ENCODE measurements around the gene DNAH10.

The DNAH10 gene

DNA sequence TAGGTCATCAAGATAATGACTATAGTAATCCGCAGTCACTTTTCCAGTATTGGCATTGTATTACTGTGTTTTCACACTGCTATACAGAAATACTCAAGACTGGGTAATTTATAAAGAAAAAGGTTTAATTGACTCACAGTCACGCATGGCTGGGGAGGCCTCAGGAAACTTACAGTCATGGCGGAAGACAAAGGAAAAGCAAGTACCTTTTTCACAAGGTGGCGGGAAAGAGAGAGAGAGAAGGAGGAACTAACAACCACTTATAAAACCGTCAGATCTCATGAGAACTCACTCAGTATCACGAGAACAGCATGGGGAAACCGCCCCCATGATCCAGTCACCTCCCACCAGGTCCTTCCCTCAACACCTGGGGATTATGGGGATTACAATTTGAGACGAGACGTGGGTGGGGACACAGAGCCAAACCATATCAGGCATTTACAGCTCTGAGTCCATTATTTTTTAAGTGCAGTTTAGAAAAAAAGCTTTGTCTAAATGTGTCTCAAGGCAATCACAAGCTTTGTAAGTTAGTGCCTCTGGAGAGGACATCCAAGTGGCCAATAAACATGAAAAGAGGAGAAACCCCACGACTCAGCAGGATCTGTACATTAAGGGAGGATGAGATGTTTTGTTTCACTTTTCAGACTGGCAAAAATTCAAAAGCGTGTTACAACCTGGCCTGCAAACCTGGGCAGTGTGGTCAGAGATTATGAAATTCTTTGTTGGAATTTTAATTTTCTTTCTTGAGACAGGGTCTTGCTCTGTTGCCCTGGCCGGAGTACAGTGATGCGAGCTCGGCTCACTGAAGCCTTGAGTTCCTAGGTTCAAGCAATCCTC lies 82.0 kb downstream of the DNAH10 start:
- DNase-seq (ENCODE audit: low read depth, low spot score) = no peak

- DNase-seq (ENCODE audit: low read depth, low spot score) = no peak
Observed at GRCh38 chr12:123845881-123846280, 83.8 kb downstream of the DNAH10 start.

- DNase-seq (ENCODE audit: low read depth, low spot score) = no peak
Observed at GRCh38 chr12:123846340-123846739, 84.2 kb downstream of the DNAH10 start.

DNA sequence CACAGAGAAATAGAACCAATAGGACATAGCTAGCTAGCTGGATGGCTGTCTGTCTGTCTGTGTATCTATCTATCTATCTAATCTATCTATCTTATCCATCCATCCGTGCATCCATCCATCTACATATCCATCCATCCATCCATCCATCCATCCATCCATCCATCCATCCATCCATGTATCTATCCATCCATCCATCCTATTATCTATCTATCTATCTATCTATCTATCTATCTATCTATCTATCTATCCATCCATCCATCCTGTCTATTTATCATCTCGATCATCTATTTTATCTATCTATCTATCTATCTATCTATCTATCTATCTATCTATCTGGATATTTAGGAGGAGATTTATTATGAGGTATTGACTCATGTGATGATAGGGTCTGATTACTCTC lies 84.9 kb downstream of the DNAH10 start:
- DNase-seq (ENCODE audit: low read depth, low spot score) = no peak

GRCh38 chr12:123847876-123848275 lies 85.8 kb downstream of the DNAH10 start:
- DNase-seq (ENCODE audit: low read depth, low spot score) = no peak

GRCh38 chr12:123849517-123849916 lies 87.4 kb downstream of the DNAH10 start:
- DNase-seq (ENCODE audit: low read depth, low spot score) = no peak

DNA sequence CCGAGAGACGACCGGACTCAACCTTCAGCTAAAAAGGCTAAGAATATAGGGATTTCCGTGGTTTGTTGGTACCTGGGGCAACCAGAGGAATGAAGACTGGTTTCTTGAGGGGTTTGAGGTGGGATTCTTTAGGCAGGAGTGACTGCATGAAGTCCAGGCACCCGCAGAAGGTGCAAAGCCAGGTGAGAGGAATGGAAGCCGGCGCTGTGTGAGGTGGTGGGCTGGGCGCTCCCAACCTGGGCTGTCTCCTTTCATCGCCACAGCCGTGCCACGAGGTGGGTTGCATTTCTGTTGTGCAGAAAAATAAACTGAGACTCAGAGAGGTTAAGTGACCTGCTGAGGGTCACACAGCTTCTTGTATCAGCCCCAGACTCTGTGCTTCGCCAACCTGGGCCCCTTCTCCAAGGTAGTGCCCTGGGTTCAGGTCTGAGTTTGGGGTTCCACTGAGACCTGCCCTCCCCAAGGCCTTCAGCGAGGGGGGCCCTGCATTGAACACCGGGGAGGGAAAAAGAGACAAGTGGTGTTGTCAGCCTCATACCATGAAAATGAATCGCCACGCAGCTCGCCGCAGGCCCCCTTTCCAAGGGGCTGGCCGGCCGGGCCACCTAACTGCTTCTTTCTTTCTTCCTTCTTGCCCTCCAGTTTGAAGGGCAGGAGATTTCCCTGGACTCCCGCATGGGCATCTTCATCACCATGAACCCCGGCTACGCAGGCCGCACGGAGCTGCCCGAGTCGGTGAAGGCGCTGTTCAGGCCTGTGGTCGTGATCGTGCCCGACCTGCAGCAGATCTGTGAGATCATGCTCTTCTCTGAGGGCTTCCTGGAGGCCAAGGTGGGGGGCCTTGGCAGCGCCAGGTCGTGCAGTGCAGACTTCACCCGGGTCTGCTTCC lies 88.4 kb downstream of the DNAH10 start:
- DNase-seq (ENCODE audit: low read depth, low spot score) = no peak

DNA sequence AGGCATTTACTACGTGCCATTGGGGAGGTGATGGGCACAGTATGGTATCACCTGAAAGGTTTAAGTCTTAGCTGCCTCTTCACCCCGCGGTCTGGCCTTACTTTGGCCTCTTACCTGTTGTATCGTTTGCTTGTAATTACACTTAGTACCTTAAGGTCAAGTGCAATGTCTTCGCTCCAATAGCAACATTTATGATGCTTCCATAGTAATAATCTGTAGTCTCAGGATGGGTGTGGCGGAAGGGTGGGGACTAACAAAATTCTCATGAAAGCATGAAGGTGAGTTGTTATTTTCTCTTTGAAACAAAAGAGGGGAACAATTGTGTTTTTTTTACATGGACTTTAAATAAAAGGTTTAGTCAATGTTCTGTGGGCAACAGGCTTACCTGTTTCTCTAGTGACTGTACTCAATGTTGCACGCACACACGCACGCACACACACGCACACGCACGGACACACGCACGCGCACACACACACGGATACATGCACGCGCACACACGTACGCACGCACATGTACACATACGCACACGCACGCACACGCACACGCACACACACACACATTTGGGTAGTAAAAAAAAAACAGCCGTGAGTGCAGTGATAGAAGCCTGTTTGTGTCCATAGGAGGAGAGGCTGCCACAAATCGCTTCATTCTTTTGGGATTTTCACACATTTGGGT lies 91.4 kb downstream of the DNAH10 start:
- DNase-seq (ENCODE audit: low read depth, low spot score) = no peak

DNA sequence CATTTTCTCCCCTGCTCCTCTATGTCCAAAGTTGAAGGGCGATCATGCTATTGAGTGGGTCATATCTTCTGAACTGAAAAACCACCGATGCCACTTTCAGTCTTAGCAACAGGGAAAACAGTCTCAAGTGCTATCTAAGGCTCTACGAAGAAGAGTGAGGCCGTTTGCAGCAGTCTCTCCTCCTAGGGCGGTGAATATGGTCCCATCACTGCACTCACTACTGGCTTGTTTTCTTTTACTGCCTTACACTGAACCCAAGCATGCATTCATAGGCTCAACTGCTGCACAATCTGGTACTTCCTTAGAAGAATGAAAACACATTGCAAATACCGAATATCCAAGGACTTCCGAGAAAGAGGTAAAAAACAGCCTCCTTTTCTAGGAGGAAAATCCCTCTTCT lies 92.1 kb downstream of the DNAH10 start:
- no peak for DNase-seq (ENCODE audit: low read depth, low spot score)

GRCh38 chr12:123854918-123855317 lies 92.8 kb downstream of the DNAH10 start:
- DNase-seq (ENCODE audit: low read depth, low spot score) = no peak

DNA sequence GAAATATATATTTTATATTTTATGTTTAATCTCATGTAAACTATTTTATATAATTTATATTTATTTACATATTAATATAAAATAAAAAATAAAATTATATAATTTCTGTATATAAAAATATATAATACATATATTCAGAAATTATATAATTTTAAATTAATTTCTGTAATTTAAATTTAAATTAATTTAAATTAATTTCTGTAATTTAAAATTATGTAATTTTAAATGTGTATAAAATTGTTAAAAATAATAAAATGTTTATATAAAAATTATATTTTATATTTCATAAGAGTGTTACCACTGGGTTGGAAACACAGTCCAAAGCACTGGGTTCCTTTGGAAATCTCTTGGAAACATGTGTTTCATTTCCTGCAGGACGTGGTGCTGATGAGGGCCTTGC lies 94.6 kb downstream of the DNAH10 start:
- no peak for DNase-seq (ENCODE audit: low read depth, low spot score)

DNA sequence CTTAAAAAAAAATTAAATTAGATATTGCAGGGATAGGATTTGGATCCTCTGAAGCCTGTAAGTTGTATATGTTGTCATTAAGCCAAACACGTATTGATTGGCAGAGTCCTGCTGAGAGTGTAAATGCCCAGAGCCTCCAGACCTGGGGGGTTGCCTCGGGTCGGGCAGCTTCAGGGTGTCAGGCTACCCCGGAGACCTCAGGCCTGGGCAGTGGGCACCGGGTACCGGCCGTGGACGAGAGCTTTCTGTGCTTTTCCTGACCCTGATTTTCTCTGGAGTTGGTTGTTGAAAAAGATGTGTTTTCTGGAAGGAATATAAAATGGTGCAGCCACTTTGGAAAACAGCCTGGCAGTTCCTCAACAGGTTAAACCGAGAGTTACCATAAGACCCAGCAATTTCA lies 96.1 kb downstream of the DNAH10 start:
- DNase-seq (ENCODE audit: low read depth, low spot score) = no peak

- DNase-seq (ENCODE audit: low read depth, low spot score) = no peak
Observed at GRCh38 chr12:123859035-123859434, 96.9 kb downstream of the DNAH10 start.

DNA sequence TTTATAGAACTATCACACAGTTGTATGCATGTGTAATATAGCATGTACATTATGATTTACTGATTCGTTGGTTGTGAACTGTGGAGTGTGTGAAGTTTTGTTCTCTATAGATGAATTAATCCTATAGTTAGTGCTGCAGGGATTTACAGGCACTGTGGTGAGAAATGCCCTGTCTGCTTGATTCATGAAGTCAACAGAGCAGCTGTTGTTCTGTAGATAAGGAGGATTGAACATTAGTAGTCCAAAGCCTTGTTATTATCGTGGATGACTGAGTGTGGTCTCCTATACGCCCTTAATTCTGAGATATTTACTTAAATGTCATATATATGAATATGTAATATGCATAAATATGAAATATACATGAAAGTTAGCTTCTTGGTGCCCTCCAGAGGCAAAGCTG lies 98.3 kb downstream of the DNAH10 start:
- no peak for DNase-seq (ENCODE audit: low read depth, low spot score)

- DNase-seq (ENCODE audit: low read depth, low spot score) = no peak
Observed at GRCh38 chr12:123861392-123861791, 99.3 kb downstream of the DNAH10 start.

DNA sequence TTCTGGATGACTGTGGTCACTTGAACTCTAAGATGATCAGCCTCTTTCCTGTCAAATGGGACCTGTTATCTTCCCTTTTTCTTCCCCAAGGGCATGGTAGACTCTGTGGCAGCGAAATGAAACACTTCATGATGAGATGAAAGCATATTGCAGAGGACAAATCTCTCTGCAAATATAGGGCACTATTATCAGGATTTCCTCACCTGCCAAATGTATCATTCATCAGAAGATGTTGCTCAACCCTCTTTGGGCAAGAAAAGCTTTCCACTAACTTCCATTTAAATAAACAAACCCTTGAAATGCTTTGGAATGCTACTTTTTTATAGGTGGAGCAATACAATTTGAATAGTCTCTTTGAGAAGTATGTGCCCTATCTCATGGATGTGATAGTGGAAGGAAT lies 105.0 kb downstream of the DNAH10 start:
- no peak for DNase-seq (ENCODE audit: low read depth, low spot score)

- DNase-seq (ENCODE audit: low read depth, low spot score) = no peak
Observed at GRCh38 chr12:123868791-123869190, 106.7 kb downstream of the DNAH10 start.

DNA sequence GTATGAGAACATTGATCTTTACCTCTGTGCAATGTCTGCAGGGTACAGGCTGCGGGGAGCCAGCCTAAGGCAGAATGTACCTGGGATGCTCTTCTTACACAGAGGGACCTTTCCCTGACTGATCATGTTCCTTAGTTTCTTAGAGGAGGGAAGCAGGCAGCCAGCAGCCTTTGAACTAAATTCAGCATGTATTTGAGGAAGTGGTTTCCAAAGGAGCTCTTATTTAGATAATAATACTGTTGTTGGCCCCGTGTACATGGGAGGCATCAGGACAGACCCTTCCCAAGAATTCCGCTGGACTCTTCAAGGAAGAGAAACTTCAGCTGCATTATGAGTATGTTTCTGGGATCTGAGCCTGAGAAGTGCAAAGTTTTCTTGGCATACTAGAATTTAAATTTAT lies 111.7 kb downstream of the DNAH10 start:
- no peak for DNase-seq (ENCODE audit: low read depth, low spot score)

- no peak for DNase-seq (ENCODE audit: low read depth, low spot score)
Observed at GRCh38 chr12:123877968-123878367, 115.9 kb downstream of the DNAH10 start.

GRCh38 chr12:123879101-123879500 lies 117.0 kb downstream of the DNAH10 start:
- DNase-seq (ENCODE audit: low read depth, low spot score) = no peak

GRCh38 chr12:123879691-123880090 lies 117.6 kb downstream of the DNAH10 start:
- no peak for DNase-seq (ENCODE audit: low read depth, low spot score)

DNA sequence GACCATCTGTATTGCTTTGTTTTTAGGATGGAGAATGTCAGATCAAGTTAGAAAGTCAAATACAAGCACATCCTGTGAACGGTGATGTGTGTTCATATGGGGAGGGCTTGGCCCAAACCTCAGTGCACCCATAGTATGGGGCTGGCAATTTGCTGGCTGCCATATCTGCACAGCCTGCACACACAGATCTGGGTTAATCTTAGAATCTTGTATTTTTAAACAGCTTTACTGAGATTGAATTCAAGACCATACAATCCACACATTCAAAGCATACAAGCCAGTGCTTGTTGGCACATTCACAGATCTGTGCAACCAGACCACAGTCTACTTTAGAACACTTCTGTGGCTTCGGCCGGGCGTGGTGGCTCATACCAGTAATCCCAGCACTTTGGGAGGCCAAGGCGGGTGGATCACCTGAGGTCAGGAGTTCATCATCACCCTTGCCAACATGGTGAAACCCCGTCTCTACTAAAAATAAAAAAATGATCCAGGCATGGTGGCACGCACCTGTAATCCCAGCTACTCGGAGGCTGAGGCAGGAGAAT lies 120.1 kb downstream of the DNAH10 start:
- no peak for DNase-seq (ENCODE audit: low read depth, low spot score)

Data from activated naive CD8-positive, alpha-beta T cell treated with anti-CD3 and anti-CD28 coated beads, Interleukin-2, amount 50 U/mL, for 16 hours (primary cell).